Sigmoid colon (tissue), 4 donors: ENCODE measurements around the gene ETFDH.
"Not testable (repeated sequence)": the region's sequence is repeated elsewhere in the genome, so short reads cannot be mapped to it uniquely, and the experiment has no call there.

ENCODE experiments used
- CTCF ChIP-seq, 4 experiments: fragments of 450-650 bp in 3 of 4; fragments of 200-600 bp in 1 of 4; IDR thresholded peaks; one replicate each; pipeline ENCODE4 v1.5.1; 2016 to 2019; ENCODE audit warnings: antibody characterized with exemption in 4 of 4, mild to moderate bottlenecking in 3 of 4, moderate library complexity in 2 of 4
- EP300 ChIP-seq, 4 donors: sonication (generic); formaldehyde crosslinking; IDR thresholded peaks; one replicate each; pipeline ENCODE4 v1.6.1; 2017; ENCODE audit warnings: antibody characterized with exemption in 4 of 4
- POLR2A ChIP-seq, 2 donors: fragments of 450-650 bp; IDR thresholded peaks; one replicate each; pipeline ENCODE4 v1.6.1; 2016; ENCODE audit warnings: antibody characterized with exemption in 2 of 2, mild to moderate bottlenecking in 2 of 2, moderate library complexity in 2 of 2
- POLR2AphosphoS5 ChIP-seq, 4 donors: sonication (generic); formaldehyde crosslinking; IDR thresholded peaks; one replicate each; pipeline ENCODE4 v1.6.1; 2017; ENCODE audit warnings: antibody characterized with exemption in 4 of 4

DNA sequence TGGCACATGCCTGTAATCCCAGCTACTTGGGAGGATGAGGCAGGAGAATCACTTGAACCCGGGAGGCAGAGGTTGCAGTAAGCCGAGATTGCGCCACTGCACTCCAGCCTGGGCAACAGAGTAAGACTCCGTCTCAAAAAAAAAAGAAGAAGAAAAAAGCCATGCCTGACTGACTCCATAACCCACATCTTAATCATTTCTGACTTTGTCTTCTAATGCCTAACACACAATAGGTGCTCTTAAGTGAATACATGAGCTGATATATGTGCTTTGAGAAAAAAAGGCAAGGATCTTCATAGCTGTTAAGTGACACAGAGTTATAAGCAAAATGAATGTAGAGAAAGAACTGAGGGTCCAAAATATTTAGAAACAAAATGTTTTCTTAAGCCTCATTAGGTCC is 40.5 kb downstream of the ETFDH start:
- not testable (repeated sequence) for TF ChIP-seq CTCF, POLR2A, POLR2AphosphoS5, EP300 (IDR thresholded peaks at IDR 0.05)
